ENCODE measurements around the gene PROM1.

DNA sequence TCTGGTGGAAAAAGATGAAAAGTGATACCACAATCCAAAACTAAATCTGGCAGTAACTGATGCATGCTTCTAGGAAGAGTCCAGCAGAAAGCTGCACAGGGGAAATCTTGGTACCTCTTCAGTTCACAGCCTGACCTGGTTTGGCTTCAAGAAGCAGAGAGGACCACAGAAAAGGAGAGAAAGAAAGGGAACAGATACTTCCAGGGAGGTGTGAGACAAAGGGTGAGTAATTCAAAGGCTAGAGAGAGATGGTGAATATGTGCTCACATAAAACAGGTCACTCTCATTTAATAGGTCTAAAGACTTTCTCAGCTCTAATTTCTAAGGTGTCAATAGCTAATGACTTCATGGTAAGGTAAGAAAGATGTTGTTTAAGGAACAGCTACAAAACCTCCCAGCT lies 132.0 kb downstream of the PROM1 start:
- TF ChIP-seq EGR1 (IDR thresholded peaks at IDR 0.05; ENCODE audit: low read depth in 2 of 2), result no peak
- no peak for TF ChIP-seq CTCF (IDR thresholded peaks at IDR 0.05; ENCODE audit: low read depth, low read length, missing input control)
- TF ChIP-seq FOXA1 (IDR thresholded peaks at IDR 0.05), result no peak
